Cortex of kidney (tissue), 1 donor: ENCODE measurements around the gene SULT1A1.
"Not testable (repeated sequence)": the region's sequence is repeated elsewhere in the genome, so short reads cannot be mapped to it uniquely, and the experiment has no call there.

Source experiments
- DNase-seq: peaks from one replicate; lab custom pipeline; 2025; lab: John Stamatoyannopoulos, UW

Gene SULT1A1

GRCh38 chr16:28609631-28610594 is at the start of gene SULT1A1:
Gene SULT1A1 (minus strand): TSS chr16:28610044. CDS start chr16:28608855, 1,189 bp downstream.
- no peak for DNase-seq

- not testable (repeated sequence) for DNase-seq
Observed at GRCh38 chr16:28639959-28640358, 30.1 kb upstream of the SULT1A1 start.

- not testable (repeated sequence) for DNase-seq
Observed at GRCh38 chr16:28638359-28638758, 28.5 kb upstream of the SULT1A1 start.

GRCh38 chr16:28637765-28638164 is 27.9 kb upstream of the SULT1A1 start, which contains the start of gene NPIPB8:
Gene NPIPB8 (plus strand): TSS chr16:28638065. CDS start chr16:28638361, 296 bp downstream.
- DNase-seq = not testable (repeated sequence)

GRCh38 chr16:28636093-28636823 is 26.4 kb upstream of the SULT1A1 start:
- not testable (repeated sequence) for DNase-seq

DNA sequence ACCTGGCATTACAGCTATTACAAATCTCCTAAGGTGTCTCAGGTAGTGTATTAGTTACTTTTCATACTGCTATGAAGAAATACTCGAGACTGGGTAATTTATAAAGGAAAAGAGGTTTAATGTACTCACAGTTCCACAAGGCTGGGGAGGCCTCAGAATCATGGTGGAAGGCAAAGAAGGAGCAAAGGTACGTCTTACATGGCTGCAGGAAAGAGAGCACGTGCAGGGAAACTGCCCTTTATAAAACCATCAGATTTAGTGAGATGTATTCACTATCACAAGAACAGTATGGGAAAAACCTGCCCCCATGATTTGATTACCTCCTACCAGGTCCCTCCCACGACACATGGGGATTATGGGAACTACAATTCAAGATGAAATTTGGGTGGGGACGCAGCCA is 21.1 kb upstream of the SULT1A1 start:
- not testable (repeated sequence) for DNase-seq

- no peak for DNase-seq
Observed at GRCh38 chr16:28623172-28623711, 13.4 kb upstream of the SULT1A1 start.

DNA sequence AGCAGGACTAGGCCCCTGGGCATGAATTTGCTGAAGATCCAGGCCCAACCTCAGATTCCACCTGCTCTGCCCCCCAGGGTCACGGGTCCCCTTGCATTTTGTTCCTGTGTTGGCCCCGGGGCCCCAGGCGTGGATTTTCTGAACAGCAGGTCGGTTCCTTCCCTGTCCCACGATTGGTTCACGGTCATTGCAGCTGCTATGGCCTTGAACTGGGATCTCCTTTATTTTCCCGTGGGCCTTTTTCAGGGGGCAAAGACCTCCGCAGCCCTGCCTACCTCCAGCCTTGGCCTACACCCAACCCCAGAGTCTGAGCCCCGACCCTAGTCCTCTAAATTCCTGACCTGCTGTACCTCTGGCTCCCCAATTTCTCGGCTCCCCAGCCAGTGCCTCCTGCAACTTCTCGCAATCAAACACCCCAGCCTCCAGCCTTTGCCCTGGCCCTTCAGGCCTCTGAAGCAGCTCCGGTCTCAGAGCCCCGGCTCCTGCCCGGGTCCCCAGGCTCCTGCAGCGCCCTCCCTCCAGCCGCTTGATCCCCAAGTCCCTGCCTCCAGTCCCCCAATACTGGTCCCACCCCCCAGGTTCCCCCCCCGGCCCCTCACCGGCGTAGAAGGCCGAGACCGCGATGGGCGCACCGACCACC is 12.8 kb upstream of the SULT1A1 start:
- not testable (repeated sequence) for DNase-seq

GRCh38 chr16:28621481-28622155 is 11.8 kb upstream of the SULT1A1 start:
- DNase-seq = no peak

- not testable (repeated sequence) for DNase-seq
Observed at GRCh38 chr16:28620316-28620715, 10.5 kb upstream of the SULT1A1 start.

DNA sequence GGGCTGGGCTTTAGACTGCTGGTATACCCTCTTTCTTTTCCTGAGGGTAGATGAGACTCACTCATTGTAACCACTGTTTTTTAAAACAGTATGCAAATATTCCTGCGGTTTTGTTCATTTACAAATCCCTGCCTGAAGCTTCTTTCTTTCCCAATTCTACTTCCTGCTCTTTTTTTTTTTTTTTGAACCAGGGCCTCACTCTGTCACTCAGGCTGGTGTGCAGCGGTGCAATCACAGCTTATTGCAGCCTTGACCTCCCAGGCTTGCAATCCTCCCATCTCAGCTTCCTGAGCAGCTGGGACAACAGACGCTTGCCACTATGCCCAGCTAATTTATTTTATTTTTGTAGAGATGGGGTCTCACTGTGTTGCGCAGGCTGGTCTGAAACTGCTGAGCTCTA is 8.0 kb upstream of the SULT1A1 start:
- no peak for DNase-seq

DNA sequence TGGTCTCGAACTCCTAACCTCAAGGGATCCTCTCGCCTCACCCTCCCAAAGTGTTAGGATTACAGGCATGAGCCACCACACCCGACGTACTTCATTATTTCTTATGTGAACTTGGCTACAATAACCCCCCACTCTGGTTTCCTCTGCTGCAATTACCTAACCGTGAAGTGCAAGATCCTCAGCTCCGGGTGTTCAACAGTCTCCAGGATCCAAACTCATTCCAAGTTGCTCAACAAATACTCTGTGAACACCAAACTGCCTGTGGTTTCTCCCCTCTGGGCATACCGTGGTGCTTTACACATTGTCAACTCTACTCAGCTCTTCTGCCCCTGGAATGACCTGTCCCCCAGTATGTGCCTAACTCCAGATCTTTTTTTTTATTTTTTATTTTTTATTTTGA is 6.8 kb upstream of the SULT1A1 start:
- no peak for DNase-seq

GRCh38 chr16:28616224-28616577 is 6.4 kb upstream of the SULT1A1 start:
- DNase-seq = not testable (repeated sequence)

GRCh38 chr16:28615486-28616223 is 5.8 kb upstream of the SULT1A1 start:
- DNase-seq = not testable (repeated sequence)

- DNase-seq = not testable (repeated sequence)
Observed at GRCh38 chr16:28614561-28614960, 4.7 kb upstream of the SULT1A1 start.

GRCh38 chr16:28613912-28614311 is 4.1 kb upstream of the SULT1A1 start:
- DNase-seq = not testable (repeated sequence)

DNA sequence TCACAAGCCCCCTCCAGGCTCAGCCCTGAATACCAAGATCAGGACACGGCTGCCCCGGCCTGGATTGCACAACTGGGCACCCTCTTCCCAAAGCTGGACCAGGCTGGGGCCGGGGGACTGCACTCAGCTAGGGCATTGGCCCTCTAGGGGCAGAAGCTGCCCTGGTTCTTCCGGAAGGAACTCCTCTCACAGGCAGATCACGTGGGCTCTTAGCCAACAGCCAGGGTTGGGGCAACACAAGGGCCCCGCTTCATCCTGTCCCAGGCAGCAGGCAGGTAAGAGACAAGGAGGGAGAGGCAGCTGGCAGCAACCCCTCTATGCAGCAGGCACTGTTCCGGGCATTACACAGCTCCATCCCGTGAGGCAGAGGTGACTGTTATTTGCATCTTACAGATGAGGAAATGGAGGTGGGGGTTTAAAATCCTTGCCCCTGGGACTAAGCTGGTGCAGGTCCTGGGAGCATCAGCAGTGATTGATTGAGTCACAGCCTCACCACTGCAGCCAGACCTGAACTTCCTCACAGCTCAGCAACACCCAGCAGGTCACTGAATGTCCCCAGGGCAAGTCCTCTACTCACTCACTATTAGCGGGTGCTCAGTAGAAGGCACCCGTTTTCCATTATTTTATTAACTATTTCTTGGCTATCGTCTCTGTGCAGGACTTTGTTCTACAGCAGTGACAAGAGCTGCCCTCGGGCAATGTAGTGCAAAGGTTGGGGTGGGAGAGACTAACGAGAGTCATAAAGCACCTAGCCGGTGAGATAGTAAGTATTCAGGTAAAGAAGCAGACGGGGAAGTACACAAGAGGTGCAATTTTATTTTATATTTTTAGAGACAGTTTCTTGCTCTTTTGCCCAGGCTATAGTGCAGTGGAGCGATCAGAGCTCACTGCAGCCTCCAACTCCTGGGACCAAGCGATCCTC is 2.8 kb upstream of the SULT1A1 start:
- DNase-seq = not testable (repeated sequence)

DNA sequence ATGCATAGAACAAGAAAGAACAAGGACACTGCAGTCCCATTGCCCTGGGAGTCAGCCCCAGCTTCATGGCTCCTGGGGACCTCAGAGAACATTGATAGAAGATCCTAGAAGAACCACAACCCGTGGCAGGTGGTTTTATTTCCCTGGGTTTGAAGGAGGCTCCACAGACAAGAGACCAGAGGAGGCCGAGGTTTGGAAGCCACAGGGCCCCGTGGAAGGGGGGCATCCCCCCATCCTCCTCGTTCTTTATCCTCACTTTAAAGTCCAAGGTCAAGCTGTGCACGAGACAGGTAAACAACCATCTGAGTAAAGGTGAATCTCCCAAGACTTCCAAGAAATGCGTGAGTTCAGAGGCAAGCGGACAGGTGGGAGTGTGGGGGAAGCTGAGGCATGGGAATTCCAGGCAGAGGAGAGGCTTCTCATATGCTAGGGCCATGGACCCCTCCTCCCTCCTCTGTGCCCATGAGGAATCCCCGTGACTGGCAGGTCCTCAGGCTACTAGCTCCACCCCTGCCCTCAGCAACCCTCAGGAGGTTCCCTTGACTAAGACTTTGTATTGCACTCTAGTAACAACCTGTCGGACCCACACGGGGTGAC is 849 bp upstream of the SULT1A1 start:
- no peak for DNase-seq
